GM20431 (cell line): Measurements from ENCODE around the gene SIAE.

ENCODE experiments used
- in situ Hi-C: fragments of 300-500 bp; cut with MseI, MboI; formaldehyde crosslinking; loops from one replicate; pipeline ENCODE4 v1.15.0; 2020; ENCODE audit warnings: low sequenced_read_pairs; ENCODE audit not compliant: unreplicated experiment

Gene SIAE

DNA sequence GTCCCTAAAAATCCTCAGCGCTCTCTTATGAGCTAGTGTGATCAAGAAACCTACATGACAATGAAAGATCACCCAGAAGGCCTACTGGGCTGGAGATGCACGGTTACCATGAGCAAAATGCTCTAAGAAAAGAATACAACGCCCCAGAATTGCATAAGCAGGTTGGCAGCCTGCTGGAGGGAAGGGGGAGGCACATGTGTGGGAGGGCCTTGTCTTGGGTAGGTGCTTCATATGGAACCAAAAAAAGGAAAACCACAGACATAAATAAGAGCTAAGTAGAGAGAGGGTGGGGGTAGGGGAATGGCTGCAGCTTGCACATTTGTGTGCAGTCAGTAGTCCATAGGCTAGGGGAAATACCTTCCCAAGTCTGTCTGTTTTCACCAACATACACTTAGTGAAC is 2.8 kb downstream of the SIAE start:
- in situ Hi-C loops: loop anchor here (25.0 kb wide), 2 partner anchors 92 to 167 kb away; partner anchors contain the start of genes ESAM and VSIG2

DNA sequence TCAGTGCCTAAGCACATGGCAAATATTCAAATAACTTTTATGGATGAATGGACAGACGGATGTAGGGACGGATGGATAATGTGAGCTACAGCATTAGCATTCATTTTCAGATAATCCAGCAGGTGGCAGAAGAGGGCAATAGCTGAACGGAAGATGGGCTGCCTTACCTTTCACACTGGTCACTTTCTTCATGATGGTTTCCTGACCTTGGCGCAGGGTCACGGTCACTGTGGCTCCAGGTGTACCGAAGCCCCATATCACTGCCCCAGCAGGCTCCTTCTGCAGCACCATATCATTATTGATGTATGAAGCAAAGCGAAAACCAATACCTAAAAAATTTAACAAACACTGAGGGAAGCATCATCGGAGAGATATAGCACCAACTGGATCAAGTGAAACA is 4.3 kb downstream of the SIAE start:
- in situ Hi-C loops: loop anchor here (25.0 kb wide), 2 partner anchors 93 to 168 kb away; partner anchors contain the start of genes ESAM and VSIG2

DNA sequence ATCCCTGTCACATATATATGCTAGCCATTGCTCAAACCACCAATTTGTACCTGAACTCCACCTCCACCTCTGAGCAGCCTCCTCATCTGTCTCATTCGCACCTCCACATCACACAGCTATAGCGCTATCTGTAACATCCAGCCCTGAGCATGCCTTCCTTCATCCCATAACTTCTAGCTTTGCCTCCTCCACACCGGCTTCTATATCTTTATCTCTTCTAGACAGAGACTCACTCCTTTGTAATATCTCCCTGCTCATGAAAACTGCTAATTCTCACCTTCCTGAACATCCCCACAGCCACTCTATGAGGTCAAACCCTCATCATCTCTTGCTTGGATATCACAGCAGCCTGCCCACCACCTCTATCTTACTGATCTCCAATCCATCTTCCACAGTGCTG is 5.9 kb downstream of the SIAE start:
- in situ Hi-C loops: loop anchor here (25.0 kb wide), 2 partner anchors 95 to 170 kb away; partner anchors contain the start of genes ESAM and VSIG2

DNA sequence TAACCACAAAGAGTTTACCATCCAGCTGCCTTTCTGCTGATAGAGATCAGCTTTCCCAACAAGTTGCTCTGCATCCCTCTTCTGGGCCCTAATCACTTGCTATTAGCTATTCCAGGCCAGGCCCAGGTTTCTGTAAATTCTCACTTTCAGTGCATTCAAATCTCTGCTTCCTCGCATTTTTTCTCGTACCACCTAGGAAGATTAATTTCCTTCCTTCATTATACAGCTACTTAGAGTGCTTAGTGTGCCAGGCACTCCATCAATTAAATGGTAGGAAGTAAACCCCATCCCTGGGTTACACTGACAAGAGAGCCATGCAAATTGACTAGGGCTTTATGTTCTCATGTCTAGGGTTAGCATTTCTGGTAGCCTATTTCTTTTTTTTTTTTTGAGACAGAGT is 9.7 kb downstream of the SIAE start:
- in situ Hi-C loops: loop anchor here (25.0 kb wide), 2 partner anchors 98 to 173 kb away; partner anchors contain the start of genes ESAM and VSIG2

DNA sequence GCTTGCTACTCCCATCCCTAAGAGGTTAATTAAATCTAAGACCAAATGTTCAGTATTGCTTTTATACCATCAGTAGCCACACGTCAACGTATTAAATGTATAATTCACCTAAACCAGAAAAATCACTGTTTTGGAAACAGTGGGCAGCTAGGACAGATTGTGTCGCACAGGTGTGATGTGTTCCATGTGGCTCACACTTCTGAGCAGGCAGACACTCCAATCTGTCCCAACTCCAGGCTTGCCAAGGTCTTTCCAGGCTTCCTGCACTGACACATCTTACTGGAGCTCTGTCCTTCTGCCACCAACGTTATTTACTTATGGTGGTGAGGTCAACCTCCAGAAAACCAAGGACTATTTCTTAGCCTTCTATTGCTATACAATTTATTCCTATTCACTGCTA is 11.4 kb downstream of the SIAE start:
- in situ Hi-C loops: loop anchor here (25.0 kb wide), 2 partner anchors 100 to 175 kb away; partner anchors contain the start of genes ESAM and VSIG2

DNA sequence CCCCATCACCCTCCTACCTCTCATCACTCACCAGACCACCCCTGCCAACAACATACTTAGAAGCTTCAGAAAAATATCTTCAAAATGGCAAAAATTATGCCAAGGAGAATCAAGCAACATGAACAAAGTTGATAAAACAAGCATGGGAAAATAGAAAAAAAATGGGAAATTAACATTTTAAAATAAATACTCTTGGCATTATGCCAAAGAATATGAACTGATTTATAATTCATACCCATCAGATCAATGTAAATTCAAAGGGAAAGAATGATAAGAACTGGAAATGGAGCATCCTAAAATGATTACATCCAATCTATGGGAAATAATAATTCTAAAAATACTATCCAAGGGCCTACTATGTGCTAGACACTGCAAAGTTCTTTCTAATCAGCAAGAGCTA is 12.0 kb downstream of the SIAE start:
- in situ Hi-C loops: loop anchor here (25.0 kb wide), 2 partner anchors 101 to 176 kb away; partner anchors contain the start of genes ESAM and VSIG2

DNA sequence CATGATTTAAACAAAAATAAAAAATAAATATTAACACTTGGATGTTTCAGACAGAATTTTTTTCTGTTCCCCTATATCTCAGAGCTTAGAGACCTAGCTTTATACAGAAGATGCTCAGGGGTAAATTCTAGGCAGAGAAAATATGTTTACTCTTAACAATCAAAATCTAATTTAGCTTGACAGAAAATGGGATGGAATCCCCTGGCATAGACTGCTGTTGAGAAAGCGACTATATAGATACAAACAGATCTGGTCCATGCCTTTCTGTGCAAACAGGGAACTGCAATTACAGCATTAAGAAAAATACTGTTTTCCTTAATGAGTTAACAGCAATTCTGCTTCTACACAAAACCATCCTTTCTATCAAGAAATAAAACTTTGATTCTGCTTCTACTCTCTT is 14.6 kb downstream of the SIAE start:
- in situ Hi-C loops: loop anchor here (25.0 kb wide), 2 partner anchors 103 to 178 kb away; partner anchors contain the start of genes ESAM and VSIG2

DNA sequence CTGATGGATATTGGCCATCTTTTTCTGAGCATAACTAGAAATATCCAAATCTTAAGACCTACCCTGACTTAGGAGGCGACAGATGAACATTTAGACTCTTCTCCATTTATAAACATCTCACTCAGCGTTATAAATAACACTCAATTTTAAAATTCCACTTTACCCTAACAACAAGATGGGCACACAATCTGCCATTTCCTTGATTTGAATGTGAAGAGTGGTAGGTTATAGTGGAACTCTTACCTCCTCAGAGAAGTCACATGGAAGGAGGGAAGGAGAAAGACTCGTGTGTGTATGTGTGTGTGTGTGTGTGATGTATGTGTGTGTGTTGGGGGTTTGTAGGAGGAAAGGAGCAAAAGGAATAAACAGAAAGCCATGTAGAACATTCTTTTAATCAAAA is 15.0 kb downstream of the SIAE start:
- in situ Hi-C loops: loop anchor here (25.0 kb wide), 2 partner anchors 104 to 179 kb away; partner anchors contain the start of genes ESAM and VSIG2

DNA sequence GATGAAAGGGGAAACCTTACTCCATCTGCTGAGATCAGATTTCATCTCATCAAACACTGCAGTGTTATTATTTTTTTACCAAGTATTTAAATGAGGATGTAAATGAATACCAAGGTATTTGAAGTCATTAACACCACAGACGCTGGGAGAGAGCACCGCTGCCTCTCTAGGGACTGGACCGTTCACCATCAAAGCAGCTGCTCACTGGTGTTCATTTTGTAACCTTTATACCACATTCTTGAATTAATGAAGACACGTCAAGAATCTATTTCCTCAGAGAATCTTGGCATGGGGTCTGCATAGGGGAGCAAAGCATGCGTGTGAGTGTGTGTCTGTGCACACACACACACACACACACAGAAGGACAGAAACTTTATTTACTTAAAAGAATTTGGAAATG is 15.6 kb downstream of the SIAE start:
- in situ Hi-C loops: loop anchor here (25.0 kb wide), 2 partner anchors 104 to 179 kb away; partner anchors contain the start of genes ESAM and VSIG2

DNA sequence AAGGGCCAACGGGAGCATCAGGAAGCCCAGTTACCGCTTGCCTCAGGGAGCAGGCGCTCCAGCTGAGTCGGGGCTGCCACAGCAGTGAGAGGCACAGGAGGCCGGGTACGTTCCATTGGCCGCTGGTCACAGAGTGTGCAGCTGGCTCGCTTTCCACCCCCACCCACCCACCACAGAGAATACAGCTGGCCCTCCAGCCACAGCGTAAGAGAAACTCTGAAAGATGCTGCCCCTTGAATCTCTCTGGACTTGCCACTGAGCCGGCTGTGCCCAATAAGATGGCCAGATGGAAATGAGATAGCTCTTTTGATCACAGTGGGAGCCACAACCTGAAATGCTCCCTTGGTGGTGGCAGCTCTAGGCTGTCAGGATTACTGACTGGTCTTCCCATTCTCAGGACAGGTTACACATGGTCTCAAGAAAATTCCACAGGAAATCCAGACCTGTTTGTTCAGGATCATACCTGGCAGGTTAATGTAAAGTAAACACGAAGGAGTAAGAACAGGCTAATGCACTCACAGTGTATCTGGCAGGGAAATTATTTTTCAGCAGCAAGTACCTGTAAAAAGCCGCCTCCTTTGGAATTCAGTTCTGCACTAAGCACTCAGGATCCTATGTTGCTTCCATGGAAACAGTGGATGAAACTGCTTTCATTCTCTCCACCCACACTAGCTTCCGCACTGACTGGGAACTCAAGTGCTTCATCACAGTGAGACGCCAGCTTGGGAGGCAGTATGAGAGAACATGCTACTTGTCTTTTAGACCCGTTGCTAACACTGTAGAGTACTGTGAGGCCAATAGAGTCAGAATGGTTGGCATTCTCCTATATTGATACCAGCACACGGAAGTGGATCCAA is 16.5 kb downstream of the SIAE start:
- in situ Hi-C loops: loop anchor here (25.0 kb wide), 2 partner anchors 105 to 180 kb away; partner anchors contain the start of genes ESAM and VSIG2

DNA sequence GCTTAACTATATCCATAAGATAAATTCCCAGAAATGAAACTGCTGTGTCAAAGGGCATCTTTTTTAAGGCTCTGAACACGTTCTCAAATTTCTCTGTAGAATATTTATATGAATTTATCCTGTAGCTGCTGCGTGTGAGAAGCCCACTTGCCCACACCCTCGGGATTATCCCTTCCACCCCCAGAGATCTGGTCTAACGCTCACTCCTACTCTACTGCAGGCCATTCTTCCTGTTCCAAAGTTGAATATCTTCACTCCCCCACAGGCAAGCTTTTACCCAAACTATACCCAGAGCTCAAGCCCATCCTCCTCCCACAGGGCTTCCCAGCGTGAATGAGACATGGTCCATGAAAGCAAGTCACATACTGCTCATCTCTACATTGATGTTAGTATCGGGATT is 24.9 kb downstream of the SIAE start:
- in situ Hi-C loops: no loop called here

DNA sequence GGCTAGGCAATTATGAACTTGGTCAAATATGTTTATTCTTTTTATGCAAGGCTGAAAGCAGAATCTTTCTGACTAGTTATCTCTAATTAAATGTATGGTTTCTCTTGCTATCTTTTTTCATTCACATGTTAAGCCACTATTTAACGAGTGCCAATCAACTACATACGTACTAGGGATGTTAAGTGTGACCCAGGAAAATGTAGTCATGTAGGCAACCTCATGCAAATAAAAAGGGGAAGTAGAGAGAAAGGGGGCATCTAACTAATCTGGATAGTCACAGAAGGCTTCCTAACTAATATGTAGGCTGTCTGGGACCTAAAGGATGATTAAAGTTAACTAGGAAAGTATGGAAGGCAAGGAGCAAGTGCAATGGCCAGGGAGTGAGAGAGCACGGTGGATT is 27.4 kb downstream of the SIAE start:
- in situ Hi-C loops: no loop called here

DNA sequence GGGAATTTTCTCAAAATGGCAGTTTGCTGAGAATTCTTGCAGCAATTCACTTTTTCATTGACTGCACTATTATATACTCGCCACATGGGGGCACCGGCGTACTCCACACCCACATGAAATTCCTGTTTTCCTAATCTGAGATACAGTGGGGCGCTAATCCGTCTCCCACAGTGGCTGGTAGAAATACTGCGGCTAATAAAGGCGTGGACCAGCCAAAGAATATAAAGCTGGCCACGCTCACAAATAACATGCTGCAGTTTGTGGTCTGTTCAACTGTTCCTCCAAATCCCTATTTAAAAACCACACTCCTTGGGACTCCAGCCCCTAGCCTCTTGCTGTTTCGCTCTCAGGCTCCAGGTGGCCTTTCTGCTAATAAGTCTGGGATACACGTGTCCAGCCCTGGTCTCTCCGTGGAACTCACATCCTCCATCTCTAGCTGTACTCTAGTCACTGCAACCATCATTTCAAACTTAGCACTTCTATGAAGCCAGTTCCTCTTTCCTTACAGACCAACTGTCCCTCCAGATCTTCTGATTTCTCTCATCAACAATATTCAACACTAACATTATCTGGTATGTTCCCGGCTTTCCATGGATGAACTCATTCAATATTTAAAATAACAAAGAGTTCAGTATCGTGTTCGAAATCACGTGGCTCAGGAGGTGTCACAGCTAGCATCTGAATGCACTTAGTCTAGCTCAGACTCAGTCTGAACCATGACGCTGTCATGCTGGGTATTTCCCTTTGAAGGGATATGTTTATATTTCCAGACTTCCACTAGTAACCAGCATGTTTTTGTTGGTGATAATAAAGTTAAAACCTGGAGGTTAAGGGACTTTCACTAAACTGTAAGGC is 28.9 kb downstream of the SIAE start:
- in situ Hi-C loops: no loop called here

DNA sequence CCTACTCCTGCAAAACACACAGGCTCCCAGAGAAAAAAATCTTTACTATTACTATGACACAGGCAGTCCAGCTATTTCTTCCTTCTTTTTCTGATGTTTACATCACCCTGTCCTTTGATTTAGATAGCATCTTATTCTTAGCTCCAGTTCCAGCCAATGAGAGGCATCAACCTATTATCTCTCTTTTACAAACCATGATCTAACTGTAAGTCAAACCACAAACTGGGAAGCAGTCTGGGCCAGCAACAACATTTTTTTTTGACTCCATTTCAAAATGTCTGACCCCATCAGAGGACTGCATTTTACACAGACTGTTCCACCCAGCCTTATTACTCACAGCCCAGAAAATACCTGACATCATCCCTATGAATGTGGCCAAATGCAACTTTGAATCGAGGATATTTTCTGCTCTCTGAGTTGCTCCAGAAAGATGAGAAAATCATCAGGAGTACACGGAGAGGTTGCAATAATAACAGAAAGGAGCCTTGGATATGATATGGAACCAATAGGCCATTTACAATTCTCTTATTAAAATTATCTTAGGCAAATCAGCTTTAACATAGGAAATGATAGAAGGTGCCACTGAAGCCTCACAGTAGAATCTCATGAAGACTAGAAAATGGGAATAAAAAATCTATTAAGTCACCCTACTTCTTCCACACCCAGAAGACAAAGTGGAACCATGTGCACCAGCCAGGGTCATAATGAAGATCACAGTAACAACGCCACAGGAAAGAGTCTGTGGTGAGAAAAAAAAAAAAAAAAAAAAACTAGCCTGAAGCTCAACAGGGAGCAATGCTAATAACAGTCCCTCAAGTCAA is 29.7 kb downstream of the SIAE start:
- in situ Hi-C loops: no loop called here

DNA sequence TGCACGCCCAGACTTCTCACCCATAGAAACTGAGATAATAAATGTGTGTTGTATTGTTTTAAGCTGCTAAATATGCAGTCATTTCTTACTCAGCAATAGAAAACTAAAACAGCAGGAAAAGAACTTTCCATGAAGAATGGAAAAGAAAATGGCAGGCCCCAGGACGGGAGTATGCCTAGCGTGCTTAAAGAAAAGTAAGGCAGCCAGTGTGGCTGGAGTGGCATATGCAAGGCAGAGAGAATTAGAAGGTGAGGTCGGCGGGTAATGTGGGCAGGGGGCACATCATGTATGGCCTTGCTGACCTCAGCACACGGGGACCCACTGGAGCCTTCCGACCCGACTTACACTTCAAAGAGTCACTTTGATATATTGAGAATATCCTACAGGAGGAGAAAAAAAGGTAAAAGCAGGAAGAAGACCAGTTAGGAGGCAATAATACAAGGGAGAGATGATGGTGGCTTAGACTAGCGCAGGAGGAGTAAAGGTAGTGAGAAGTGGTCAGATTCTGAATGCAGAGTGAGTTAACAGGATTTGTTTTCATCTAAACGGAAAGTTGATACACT is 30.4 kb downstream of the SIAE start:
- in situ Hi-C loops: no loop called here

DNA sequence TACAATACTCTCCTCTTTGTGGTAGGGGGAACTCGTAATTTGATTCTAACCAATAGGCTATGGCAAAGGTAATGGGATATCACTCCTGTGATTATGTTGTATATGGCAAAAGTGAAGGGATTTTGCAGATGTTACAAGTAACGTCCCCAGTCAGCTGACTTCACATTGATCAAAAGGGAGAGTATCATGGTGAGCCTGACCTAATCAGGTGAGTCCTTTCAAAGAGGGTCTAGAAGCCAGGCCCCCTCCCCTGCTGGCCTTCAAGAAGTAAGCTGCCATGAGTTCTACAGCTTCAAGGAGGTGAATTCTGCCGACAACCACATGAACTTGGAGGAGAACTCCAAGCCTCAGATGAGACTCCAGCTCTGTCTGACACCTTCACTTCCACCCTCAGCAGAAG is 30.9 kb downstream of the SIAE start:
- in situ Hi-C loops: no loop called here

DNA sequence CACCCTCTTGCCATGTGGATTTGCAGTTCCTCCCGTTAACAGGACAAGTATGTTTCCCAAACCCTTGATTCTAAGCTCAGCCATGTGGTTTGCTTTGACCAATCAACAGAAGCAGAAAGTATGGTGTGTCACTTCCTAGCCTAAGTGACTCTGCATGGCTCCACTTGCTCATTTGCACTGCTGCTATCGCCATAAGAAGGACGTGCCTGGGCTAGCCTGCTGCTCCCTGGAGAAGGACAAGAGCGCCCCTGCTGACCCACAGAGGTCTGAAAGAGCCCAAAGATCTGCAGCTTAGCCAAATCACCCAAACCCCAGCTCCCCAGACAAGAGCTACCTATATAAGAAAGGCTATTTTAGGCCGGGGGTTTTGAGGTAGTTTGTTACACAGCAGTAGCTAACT is 32.9 kb downstream of the SIAE start:
- in situ Hi-C loops: no loop called here

DNA sequence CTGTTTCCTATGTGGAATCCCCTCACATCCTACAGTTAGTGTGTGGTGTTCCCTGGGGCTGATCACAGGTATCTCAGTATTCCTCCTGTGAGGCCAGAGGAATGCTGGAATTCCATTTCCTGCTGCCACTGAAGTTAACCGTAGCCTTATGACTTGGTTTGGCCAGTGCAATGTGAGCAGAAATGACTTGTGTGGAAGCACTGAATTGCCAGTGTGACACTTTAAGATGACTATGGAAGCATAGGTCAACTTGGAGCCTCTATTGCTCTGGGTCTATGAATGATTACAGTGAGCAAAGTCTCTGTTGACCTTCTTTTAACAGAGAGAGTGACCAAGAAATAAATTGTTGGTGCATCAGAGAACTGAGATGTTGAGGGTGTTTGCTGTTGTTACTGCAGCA is 34.4 kb downstream of the SIAE start:
- in situ Hi-C loops: no loop called here

DNA sequence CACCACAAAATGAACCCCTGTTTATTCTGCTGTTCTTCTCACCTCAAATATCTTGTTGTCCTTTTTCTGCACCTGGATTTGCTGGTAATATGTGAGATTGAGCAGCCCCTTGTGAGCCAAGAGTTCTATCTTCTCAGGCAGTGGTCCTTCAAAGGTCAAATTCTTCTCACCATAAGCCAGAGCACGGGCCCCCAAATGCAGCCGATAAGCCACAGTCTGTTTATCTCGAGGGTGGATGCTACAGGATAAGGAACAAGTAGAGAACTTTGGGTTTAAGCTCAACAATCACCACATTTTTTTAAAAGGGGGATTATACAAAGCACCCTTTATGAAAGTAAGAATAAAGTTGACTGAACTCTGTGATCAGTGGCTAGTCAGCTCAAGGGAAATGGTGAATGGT is 35.0 kb downstream of the SIAE start:
- in situ Hi-C loops: no loop called here
